GM20000 (cell line): Measurements from ENCODE around the gene PLAAT4.

Experiments
- DNase-seq: peaks from one replicate; pipeline ENCODE4 v3.0.0; 2012; ENCODE audit warnings: low spot score
- TF ChIP-seq, protein P1 (sequence below): IDR thresholded peaks from 2 replicates; pipeline ENCODE4 v1.5.1; 2012; ENCODE audit warnings: mild to moderate bottlenecking, control low read depth; ENCODE audit errors: extremely low read depth, missing control alignments

The PLAAT4 gene

GRCh38 chr11:63510360-63511047 lies 26.1 kb upstream of the PLAAT4 start:
- TF ChIP-seq, protein P1, sequence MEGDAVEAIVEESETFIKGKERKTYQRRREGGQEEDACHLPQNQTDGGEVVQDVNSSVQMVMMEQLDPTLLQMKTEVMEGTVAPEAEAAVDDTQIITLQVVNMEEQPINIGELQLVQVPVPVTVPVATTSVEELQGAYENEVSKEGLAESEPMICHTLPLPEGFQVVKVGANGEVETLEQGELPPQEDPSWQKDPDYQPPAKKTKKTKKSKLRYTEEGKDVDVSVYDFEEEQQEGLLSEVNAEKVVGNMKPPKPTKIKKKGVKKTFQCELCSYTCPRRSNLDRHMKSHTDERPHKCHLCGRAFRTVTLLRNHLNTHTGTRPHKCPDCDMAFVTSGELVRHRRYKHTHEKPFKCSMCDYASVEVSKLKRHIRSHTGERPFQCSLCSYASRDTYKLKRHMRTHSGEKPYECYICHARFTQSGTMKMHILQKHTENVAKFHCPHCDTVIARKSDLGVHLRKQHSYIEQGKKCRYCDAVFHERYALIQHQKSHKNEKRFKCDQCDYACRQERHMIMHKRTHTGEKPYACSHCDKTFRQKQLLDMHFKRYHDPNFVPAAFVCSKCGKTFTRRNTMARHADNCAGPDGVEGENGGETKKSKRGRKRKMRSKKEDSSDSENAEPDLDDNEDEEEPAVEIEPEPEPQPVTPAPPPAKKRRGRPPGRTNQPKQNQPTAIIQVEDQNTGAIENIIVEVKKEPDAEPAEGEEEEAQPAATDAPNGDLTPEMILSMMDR, result no peak
- no peak for DNase-seq

DNA sequence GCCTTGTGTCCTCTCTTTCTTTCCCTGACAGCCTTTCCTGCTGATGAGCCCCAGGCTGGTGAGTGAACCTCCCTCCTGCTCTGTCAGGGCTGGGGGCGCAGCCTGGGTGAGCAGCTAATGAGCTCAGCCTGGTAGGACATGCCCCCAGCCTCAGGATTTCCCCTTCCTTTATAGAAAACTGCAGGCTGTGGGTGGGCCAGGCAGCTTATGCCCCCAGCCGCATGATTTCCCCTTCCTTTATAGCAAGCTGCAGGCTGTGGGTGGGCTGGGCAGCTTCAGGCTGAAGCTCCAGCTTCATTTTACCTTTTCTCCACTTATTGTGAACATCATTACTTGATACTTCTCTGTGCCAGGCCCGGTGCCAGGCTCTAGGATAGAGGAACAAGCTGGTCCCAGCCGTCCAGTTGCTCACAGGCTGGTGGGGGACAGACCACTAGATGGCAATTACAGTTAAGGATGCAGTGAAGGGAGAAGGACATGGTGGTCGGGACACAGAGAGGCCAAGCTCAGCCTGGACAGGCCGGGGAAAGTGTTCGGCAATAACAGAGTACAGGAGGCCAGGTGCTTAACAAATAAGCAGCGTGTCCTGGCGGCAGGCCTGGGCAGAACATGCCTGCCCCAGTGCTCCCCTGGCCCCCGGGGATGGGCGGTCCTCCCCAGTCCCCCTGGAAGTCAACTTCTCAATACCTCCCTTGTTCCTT lies 25.4 kb upstream of the PLAAT4 start:
- TF ChIP-seq, protein P1, result no peak

GRCh38 chr11:63512816-63513215 lies 23.8 kb upstream of the PLAAT4 start:
- no peak for DNase-seq
- TF ChIP-seq, protein P1, result no peak

More for the DNA sequence above, 25.4 kb upstream of the PLAAT4 start:
- DNase-seq, result no peak

DNA sequence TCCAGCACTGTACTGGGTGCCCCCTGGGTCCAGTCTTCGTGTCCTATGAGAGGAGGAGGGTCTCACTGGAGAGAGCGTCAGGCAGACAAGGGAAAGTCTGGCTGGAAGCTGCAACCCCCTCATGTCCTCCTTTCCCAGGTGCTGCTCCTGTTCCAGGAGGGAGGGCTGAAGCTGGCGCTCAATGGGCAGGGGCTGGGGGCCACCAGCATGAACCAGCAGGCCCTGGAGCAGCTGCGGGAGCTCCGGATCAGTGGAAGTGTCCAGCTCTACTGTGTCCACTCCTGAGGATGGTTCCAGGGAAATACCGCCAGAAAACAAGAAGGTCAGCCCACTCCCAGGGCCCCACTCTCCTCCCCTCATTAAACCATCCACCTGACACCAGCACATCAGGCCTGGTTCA lies 20.5 kb upstream of the PLAAT4 start:
- no peak for DNase-seq
- TF ChIP-seq, protein P1, result no peak

DNA sequence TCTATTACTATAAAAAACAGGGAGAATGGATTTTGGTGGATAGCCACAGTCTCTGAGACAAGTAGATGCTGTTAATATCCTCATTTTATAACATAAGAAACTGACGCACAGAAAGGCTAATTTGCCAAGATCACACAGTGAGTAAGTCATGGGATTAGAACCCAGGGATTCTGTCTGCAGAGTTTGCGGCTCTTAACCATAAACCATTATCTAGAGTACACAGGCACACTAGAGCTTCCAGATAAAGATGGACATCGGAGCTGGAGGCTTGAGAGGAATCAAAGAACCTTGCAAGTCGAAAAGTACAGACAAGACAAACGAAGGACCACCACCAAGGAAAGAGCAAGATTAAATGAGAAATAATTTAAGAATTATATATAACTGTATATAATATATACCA lies 19.5 kb upstream of the PLAAT4 start:
- TF ChIP-seq, protein P1, result no peak

DNA sequence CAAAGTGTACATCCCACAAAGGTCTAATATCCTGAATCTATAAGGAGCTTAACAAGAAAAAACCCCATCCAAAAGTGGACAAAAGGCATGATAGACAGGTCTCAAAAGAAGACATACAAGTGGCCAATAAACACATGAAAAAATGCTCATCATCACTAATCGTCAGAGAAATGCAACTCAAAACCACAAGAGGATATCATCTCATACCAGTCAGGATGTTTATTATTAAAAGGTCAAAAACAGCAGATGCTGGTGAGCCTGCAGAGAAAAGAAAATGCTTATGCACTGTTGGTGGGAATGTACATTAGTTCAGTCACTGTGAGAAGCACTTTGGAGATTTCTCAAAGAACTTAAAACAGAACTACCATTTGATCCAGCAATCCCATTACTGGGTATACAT lies 18.1 kb upstream of the PLAAT4 start:
- TF ChIP-seq, protein P1, result no peak
- no peak for DNase-seq

More for the DNA sequence above, 19.5 kb upstream of the PLAAT4 start:
- DNase-seq, result no peak

- no peak for DNase-seq
- TF ChIP-seq, protein P1, result no peak
These were observed 15.9 kb upstream of the PLAAT4 start for GRCh38 chr11:63520606-63521170.
